PFSK-1 (cell line): ENCODE measurements around the gene FERMT2. TPM values are rescaled to one million over a fixed set of nuclear protein-coding genes. Genes with fewer than 3 reads are reported as not detected.
A peak's percentile ranks its signal among the peaks of the same experiment; 100 is the strongest.

Experiments used
- FOXP2 ChIP-seq: optimal IDR thresholded peaks from 2 replicates; pipeline ENCODE3; 2011; ENCODE audit warnings: borderline replicate concordance, control low read depth, inconsistent platforms; ENCODE audit not compliant: insufficient read depth; ENCODE audit errors: extremely low read length, extremely low read depth
- POLR2AphosphoS5 ChIP-seq: IDR thresholded peaks from 2 replicates; pipeline ENCODE4 v1.6.1; 2012; ENCODE audit warnings: low read depth, mild to moderate bottlenecking, control low read depth, low read length, moderate library complexity
- SIN3A ChIP-seq: IDR thresholded peaks from 2 replicates; pipeline ENCODE4 v1.6.1; 2012; ENCODE audit warnings: mild to moderate bottlenecking, low read length, moderate library complexity, borderline replicate concordance; ENCODE audit not compliant: insufficient read depth
- TAF1 ChIP-seq: IDR thresholded peaks from 2 replicates; pipeline ENCODE4 v1.6.1; 2012; ENCODE audit warnings: low read length, control low read depth, borderline replicate concordance; ENCODE audit not compliant: insufficient read depth
- polyA plus RNA-seq: library from polyadenylated mRNA; unstranded; fragments of >200 nt; gene quantifications from one replicate; pipeline ENCODE4 v1.2.1, GENCODE V29; 2012; ENCODE audit warnings: low read depth, missing spikeins; ENCODE audit not compliant: insufficient read length
- TF ChIP-seq, protein P1 (sequence below), 2 experiments: IDR thresholded peaks; 2 replicates each; pipeline versions ENCODE4 v1.6.1 to v1.8.0; 2011 to 2012; ENCODE audit warnings: low read depth in 2 of 2, low read length in 2 of 2, control low read depth in 1 of 2, inconsistent platforms in 1 of 2, mild to moderate bottlenecking in 1 of 2, moderate library complexity in 1 of 2; ENCODE audit not compliant: insufficient read depth in 1 of 2

FERMT2 gene, protein sequence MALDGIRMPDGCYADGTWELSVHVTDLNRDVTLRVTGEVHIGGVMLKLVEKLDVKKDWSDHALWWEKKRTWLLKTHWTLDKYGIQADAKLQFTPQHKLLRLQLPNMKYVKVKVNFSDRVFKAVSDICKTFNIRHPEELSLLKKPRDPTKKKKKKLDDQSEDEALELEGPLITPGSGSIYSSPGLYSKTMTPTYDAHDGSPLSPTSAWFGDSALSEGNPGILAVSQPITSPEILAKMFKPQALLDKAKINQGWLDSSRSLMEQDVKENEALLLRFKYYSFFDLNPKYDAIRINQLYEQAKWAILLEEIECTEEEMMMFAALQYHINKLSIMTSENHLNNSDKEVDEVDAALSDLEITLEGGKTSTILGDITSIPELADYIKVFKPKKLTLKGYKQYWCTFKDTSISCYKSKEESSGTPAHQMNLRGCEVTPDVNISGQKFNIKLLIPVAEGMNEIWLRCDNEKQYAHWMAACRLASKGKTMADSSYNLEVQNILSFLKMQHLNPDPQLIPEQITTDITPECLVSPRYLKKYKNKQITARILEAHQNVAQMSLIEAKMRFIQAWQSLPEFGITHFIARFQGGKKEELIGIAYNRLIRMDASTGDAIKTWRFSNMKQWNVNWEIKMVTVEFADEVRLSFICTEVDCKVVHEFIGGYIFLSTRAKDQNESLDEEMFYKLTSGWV
- polyA plus RNA-seq: 90.8 TPM

GRCh38 chr14:52950898-52951680 is at the start of gene FERMT2:
Gene FERMT2, minus strand, starts transcription at chr14:52951050. Its CDS starts 482 bp downstream, at chr14:52950568.
- TF ChIP-seq SIN3A (no peak), TAF1 (peak; percentile 66; the same call in 1 of the 2 replicates), POLR2AphosphoS5 (no peak), FOXP2 (peak; percentile 61)
- TF ChIP-seq, protein P1, sequence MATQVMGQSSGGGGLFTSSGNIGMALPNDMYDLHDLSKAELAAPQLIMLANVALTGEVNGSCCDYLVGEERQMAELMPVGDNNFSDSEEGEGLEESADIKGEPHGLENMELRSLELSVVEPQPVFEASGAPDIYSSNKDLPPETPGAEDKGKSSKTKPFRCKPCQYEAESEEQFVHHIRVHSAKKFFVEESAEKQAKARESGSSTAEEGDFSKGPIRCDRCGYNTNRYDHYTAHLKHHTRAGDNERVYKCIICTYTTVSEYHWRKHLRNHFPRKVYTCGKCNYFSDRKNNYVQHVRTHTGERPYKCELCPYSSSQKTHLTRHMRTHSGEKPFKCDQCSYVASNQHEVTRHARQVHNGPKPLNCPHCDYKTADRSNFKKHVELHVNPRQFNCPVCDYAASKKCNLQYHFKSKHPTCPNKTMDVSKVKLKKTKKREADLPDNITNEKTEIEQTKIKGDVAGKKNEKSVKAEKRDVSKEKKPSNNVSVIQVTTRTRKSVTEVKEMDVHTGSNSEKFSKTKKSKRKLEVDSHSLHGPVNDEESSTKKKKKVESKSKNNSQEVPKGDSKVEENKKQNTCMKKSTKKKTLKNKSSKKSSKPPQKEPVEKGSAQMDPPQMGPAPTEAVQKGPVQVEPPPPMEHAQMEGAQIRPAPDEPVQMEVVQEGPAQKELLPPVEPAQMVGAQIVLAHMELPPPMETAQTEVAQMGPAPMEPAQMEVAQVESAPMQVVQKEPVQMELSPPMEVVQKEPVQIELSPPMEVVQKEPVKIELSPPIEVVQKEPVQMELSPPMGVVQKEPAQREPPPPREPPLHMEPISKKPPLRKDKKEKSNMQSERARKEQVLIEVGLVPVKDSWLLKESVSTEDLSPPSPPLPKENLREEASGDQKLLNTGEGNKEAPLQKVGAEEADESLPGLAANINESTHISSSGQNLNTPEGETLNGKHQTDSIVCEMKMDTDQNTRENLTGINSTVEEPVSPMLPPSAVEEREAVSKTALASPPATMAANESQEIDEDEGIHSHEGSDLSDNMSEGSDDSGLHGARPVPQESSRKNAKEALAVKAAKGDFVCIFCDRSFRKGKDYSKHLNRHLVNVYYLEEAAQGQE (IDR thresholded peaks at IDR 0.05; ENCODE audit: insufficient read depth in 1 of 2, low read depth in 2 of 2, low read length in 2 of 2): no peak

- TF ChIP-seq, protein P1 (IDR thresholded peaks at IDR 0.05; ENCODE audit: insufficient read depth in 1 of 2, low read depth in 2 of 2, low read length in 2 of 2): no peak
Observed at GRCh38 chr14:52998376-52999015, 47.6 kb upstream of the FERMT2 start.

DNA sequence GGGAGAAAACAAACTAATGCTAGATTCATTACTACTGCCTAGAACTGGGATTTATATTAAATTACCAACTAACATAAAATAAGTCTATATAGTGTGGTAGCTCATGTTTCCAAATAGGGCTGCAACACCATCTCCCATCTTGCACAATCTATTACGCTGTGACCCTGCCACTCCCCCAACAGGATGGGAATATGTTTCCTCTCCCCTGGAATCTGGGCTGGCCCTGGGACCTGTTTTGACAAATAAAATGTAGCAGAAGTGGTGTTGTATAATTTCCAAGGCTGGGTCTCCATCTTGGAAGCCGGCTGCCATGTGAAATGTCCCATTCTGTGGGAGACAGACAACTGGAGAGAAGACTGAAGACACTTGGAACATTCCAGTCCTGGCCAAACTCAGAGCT is 45.6 kb upstream of the FERMT2 start:
- TF ChIP-seq SIN3A (no peak), TAF1 (no peak), FOXP2 (no peak), POLR2AphosphoS5 (no peak)
- TF ChIP-seq, protein P1 (IDR thresholded peaks at IDR 0.05; ENCODE audit: insufficient read depth in 1 of 2, low read depth in 2 of 2, low read length in 2 of 2): no peak

DNA sequence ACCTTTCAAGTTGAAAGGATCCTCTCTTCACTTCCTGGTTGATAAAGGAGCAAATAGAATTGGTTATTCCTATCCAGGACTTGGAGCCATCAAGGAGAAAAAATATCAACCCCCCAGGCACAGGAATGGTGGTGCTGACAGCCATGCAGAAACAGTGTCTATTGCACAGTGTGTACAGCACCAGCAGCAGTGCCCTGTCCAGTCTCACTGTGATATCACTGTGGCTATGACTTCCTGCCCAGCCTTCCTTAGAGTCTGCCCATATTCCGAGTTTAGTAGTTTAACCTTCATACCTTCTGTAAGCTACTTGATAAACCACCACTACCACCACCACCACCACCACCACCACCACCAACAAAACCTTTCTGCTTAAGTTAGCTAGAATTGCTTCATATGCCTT is 45.1 kb upstream of the FERMT2 start:
- TF ChIP-seq POLR2AphosphoS5 (no peak), SIN3A (no peak), TAF1 (no peak), FOXP2 (no peak)
- TF ChIP-seq, protein P1 (IDR thresholded peaks at IDR 0.05; ENCODE audit: insufficient read depth in 1 of 2, low read depth in 2 of 2, low read length in 2 of 2): no peak
